Epidermal melanocyte (primary cell): ENCODE data around the gene ZFYVE21.
"Not testable (repeated sequence)": the region's sequence is repeated elsewhere in the genome, so short reads cannot be mapped to it uniquely, and the experiment has no call there.

ENCODE experiments used
- DNase-seq: peaks from one replicate; pipeline ENCODE4 v3.0.0; 2011; ENCODE audit warnings: low spot score; ENCODE audit not compliant: insufficient read length

ZFYVE21 gene

DNA sequence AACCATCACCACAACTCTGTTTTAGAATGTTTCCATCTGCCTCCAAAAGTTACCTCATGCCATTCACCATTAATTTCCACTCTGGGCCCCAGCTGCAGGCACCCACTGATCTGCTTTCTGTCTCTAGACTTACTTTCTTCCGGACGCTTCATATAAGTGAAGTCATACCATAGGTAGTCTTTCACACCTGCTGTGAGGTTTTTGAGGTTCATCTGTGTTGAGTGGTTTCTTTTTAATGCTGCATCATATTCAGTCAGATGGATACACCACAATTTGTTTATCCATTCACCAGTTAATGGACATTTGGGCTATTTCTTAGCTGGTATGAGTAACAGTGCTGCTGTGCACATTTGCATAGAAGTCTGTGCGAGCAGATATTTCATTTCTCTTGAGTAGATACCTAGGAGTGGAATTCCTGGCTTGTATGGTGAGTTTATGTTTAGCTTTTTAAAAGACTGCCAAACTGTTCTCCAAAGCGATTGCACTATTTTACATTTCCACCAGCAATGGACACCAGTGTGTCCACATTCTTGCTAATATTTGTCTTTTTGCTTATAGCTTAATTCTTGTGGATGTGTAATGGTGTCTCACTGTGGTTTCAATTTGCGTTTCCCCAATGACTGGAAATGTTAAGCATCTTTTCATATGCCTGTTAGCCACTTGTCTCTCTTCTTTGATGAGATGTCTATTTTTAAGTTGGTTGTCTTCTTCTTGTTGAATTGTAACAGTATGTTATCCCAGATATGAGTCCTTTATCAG lies 48.3 kb downstream of the ZFYVE21 start:
- DNase-seq = no peak

GRCh38 chr14:103765526-103765925 lies 49.9 kb downstream of the ZFYVE21 start:
- DNase-seq = no peak

DNA sequence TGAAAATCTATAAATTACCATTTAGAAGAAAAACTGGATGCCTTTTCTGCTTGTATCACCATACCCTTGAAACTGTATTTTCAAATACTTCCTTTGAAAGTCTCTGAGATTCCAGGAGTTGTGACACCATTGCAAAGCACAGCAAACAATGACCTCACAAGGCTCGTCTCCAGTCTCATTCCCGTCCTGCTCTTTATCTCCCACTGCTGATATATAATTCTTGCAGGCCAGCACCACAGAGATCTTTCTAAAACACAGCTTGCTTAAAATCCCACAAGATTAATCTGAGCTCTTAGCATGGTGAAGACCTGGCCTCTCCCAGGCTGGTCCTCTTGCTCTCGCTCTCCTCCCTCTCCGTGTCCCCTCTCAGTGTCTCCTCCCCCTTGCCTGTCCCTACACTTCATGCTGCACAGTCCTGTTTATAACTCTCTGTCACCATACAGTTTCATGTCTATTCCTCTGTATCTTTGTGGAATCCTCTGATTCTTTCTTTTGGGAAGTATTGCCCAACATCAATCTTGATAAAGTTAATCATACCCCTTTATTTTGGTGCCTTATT lies 51.8 kb downstream of the ZFYVE21 start:
- DNase-seq = no peak

DNA sequence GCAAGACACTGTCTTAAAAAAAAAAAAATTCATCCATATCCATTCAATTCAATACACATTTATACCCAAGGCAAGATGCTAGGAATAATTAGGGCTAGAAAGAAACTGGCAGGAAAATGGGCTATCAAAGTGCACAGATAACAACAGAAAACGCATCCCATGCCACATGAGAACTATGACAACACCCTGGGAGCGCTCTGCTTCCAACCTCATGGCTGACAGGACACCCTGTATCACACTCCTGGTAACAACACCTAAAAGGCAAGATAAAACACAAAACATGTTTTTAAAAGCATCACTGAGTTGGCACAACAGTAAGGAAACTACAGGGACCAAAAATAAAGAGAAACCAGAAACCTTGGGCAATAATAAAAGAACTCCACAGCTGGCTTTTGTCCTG lies 54.9 kb downstream of the ZFYVE21 start:
- DNase-seq = no peak

- DNase-seq = no peak
These were observed 55.3 kb downstream of the ZFYVE21 start for GRCh38 chr14:103770902-103771301.

DNA sequence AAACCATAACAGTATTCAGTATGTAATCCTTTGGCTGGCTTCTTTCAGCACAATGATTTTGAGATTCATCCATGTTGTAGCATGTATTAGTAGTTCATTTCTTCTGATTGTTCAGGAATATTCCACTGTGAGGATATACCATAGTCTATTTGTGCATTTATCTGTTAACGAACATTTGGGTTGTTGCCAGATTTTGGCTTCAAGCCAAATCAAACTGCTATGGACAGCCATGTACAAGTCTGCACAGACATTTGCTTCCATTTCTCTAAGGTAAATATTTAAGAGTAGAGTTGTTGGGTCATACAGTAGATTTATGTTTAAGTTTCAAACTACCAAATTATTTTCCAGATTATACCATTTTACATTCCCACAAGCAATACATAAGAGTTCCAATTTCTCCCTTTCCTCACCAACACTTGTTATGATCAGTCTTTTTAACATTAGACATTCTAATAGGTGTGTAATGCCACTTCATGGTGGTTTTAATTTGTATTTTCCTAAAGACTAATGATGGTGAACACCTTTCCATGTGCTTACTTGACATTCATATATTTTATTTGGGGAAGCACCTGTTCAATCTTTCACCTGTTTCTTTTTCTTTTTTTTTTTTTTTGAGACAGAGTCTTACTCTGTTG lies 56.6 kb downstream of the ZFYVE21 start:
- no peak for DNase-seq

DNA sequence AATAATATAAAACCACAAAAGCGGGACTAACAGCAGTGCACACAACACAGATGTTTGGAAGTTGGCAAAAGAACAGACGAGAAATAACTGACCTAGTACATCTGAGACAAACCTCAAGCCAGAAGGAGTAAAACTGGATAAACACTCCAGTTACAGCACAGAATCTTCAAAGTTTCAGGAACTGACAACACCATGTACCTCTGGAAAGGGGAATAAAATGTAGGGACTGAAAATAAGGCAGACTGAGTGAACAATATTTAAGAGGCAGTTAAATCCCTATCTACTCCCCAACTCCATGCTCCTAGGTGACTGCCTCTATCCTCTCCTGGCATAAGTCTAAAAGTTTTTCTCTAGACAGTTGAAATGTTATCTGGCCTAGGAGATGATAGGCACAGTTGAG lies 57.9 kb downstream of the ZFYVE21 start:
- DNase-seq = no peak

GRCh38 chr14:103775506-103775905 lies 59.9 kb downstream of the ZFYVE21 start:
- no peak for DNase-seq

DNA sequence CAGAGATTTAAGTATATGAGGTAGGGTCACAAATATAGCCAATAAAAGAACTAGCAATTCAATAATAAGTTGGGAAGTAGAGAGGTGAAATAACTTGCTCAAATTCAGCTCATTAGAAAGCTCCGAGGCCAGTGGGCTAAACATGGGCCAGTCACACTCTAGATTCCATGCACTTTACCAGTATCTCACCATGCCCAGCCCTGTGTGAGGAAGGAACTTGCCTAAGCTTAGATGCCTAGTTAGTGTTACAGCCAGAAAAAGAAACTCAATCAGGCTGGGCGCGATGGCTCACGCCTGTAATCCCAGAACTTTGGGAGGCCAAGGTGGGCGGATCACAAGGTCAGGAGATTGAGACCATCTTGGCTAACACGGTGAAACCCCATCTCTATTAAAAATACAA lies 60.7 kb downstream of the ZFYVE21 start:
- DNase-seq = not testable (repeated sequence)

GRCh38 chr14:103782376-103782775 lies 66.8 kb downstream of the ZFYVE21 start:
- DNase-seq = no peak
